ENCODE results near the gene CPSF7. TPM values are rescaled to one million over a fixed set of nuclear protein-coding genes. Genes with fewer than 3 reads are reported as not detected.

The CPSF7 gene
- total RNA-seq, 2 donors from 2014 or later: 56.2 to 65.8 TPM

- Histone ChIP-seq H3K9ac (ENCODE audit: low read depth in 2 of 2, low read length in 2 of 2) (no peak overlapping the region), H3K27ac (no peak overlapping the region), H3K9me3 (no peaks in the 10 kb centered on the region), H3K4me3 (no peak overlapping the region), H3K4me1 (no peaks in the 10 kb centered on the region), H3K36me3 (no peaks in the 10 kb centered on the region), H3K27me3 (no peaks in the 10 kb centered on the region)
- intact Hi-C loops (cut with DNase I): loop anchor here (10.0 kb wide), 1 partner anchor 187 kb away; no protein-coding TSS in a partner anchor
- TF ChIP-seq, protein P1, sequence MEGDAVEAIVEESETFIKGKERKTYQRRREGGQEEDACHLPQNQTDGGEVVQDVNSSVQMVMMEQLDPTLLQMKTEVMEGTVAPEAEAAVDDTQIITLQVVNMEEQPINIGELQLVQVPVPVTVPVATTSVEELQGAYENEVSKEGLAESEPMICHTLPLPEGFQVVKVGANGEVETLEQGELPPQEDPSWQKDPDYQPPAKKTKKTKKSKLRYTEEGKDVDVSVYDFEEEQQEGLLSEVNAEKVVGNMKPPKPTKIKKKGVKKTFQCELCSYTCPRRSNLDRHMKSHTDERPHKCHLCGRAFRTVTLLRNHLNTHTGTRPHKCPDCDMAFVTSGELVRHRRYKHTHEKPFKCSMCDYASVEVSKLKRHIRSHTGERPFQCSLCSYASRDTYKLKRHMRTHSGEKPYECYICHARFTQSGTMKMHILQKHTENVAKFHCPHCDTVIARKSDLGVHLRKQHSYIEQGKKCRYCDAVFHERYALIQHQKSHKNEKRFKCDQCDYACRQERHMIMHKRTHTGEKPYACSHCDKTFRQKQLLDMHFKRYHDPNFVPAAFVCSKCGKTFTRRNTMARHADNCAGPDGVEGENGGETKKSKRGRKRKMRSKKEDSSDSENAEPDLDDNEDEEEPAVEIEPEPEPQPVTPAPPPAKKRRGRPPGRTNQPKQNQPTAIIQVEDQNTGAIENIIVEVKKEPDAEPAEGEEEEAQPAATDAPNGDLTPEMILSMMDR (IDR thresholded peaks at IDR 0.05): no peak
- no peak for DNase-seq
These were observed 18.1 kb upstream of the CPSF7 start for GRCh38 chr11:61447601-61448551.

DNA sequence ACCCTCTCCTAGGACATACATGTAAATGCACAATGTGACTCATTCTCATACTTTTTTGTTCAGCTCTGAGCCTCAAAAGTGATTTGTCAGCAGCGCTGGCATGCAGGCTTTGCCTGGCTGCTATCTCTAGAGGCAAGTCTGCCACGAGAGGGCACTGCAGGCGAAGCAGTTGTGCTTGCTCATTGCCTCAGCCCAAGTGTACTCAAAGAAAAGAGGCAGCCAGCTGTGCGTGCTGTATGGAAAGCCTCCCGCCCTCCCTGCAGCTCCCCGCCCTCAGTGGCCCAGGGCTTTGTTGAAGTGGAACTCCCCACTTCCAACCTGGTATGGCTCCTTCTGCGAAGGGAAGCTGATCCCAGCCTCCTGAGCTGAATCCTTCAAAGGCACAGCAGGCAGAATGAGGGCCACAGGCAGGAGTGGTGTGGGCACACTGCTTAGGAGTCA lies 16.5 kb upstream of the CPSF7 start:
- Histone ChIP-seq H3K36me3 (no peaks in the 10 kb centered on the region), H3K27me3 (no peaks in the 10 kb centered on the region), H3K27ac (no peak overlapping the region), H3K4me3 (no peak overlapping the region), H3K4me1 (no peaks in the 10 kb centered on the region), H3K9me3 (no peaks in the 10 kb centered on the region), H3K9ac (ENCODE audit: low read depth in 2 of 2, low read length in 2 of 2) (no peak overlapping the region)
- TF ChIP-seq, protein P1 (IDR thresholded peaks at IDR 0.05): peak; percentile 77
- DNase-seq: peak; percentile 90
- intact Hi-C loops (cut with DNase I): loop anchor here (10.0 kb wide), 1 partner anchor 189 kb away; no protein-coding TSS in a partner anchor

- TF ChIP-seq, protein P1 (IDR thresholded peaks at IDR 0.05): no peak
- H3K27me3 ChIP-seq: no peaks in the 10 kb centered on the region
- H3K27ac ChIP-seq: no peak overlapping the region
- H3K9ac ChIP-seq (ENCODE audit: low read depth in 2 of 2, low read length in 2 of 2): no peak overlapping the region
- H3K36me3 ChIP-seq: no peaks in the 10 kb centered on the region
- H3K4me1 ChIP-seq: no peaks in the 10 kb centered on the region
- no peak overlapping the region for H3K4me3 ChIP-seq
- no peak for DNase-seq
- intact Hi-C loops (cut with DNase I): loop anchor here (10.0 kb wide), 1 partner anchor 189 kb away; no protein-coding TSS in a partner anchor
- no peaks in the 10 kb centered on the region for H3K9me3 ChIP-seq
These were observed 15.7 kb upstream of the CPSF7 start for GRCh38 chr11:61445516-61445915.

DNA sequence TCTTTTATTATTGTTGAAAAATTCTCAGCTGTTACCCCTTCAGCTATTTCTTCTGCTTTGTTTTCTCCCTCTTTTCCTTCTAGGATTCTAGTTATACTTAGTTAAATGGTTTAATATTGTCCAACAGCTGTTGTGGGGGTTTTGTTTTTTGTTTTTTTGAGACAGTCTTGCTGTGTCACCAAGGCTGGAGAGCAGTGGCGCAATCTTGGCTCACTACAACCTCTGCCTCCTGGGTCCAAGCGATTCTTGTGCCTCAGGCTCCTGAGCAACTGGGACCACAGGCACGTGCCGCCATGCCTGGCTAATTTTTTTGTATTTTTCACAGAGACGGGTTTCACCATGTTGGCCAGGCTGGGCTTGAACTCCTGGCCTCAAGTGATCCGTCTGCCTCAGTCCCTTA lies 12.8 kb upstream of the CPSF7 start:
- Histone ChIP-seq H3K4me3 (no peak overlapping the region), H3K9me3 (no peaks in the 10 kb centered on the region), H3K9ac (ENCODE audit: low read depth in 2 of 2, low read length in 2 of 2) (no peak overlapping the region), H3K27me3 (no peaks in the 10 kb centered on the region), H3K36me3 (peaks cover 18% of the 10 kb centered on the region), H3K27ac (no peak overlapping the region), H3K4me1 (no peaks in the 10 kb centered on the region)
- no peak for DNase-seq
- TF ChIP-seq, protein P1 (IDR thresholded peaks at IDR 0.05): no peak
- intact Hi-C loops (cut with DNase I): loop anchor here (10.0 kb wide), 1 partner anchor 192 kb away; no protein-coding TSS in a partner anchor

DNA sequence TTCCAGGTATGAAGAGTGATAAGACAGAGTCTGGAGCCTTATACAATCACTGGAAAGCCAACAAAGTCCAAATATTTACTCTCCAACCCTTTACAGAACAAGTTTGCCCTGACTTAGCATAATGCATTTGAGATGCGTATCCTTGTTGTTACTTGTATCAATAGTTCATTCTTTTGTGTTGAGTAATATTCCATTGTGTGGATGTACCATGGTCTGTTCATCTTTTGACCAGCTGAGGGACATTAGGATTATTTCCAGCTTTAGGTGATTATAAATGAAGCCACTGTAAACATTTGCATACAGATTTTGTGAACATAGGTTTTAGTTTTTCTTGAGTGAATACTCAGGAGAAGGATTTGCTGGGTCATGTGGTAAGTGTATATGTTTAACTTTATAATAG lies 9.8 kb upstream of the CPSF7 start:
- peaks cover 27% of the 10 kb centered on the region for H3K36me3 ChIP-seq
- intact Hi-C loops (cut with DNase I): loop anchor here (10.0 kb wide), 1 partner anchor 195 kb away; no protein-coding TSS in a partner anchor

More for the DNA sequence above, 9.8 kb upstream of the CPSF7 start:
- no peaks in the 10 kb centered on the region for H3K9me3 ChIP-seq
- no peak overlapping the region for H3K9ac ChIP-seq (ENCODE audit: low read depth in 2 of 2, low read length in 2 of 2)
- TF ChIP-seq, protein P1 (IDR thresholded peaks at IDR 0.05): no peak
- H3K4me3 ChIP-seq: no peak overlapping the region
- H3K27me3 ChIP-seq: no peaks in the 10 kb centered on the region
- DNase-seq: no peak
- H3K27ac ChIP-seq: no peak overlapping the region
- peaks cover 4% of the 10 kb centered on the region for H3K4me1 ChIP-seq

All from colonic mucosa (tissue), 4 donors.